GM10266 (cell line): ENCODE measurements around the gene CALN1.
A peak's percentile ranks its signal among the peaks of the same experiment; 100 is the strongest.

Source experiments
- DNase-seq: peaks from one replicate; pipeline ENCODE4 v3.0.0; 2012; ENCODE audit errors: extremely low spot score
- CTCF ChIP-seq: IDR thresholded peaks from 2 replicates; pipeline ENCODE4 v1.5.1; 2012; ENCODE audit warnings: mild to moderate bottlenecking, low read depth; ENCODE audit not compliant: control insufficient read depth, insufficient read depth; ENCODE audit errors: missing control alignments

The CALN1 gene

GRCh38 chr7:71768450-71768849, 643.7 kb downstream of the CALN1 start:
- DNase-seq, result no peak
- TF ChIP-seq CTCF, result no peak

GRCh38 chr7:71766016-71766415, 646.1 kb downstream of the CALN1 start:
- DNase-seq, result no peak
- no peak for TF ChIP-seq CTCF

- no peak for DNase-seq
- no peak for TF ChIP-seq CTCF
Measured at GRCh38 chr7:71761336-71761735, 650.8 kb downstream of the CALN1 start.

- no peak for DNase-seq
- no peak for TF ChIP-seq CTCF
Measured at GRCh38 chr7:71754828-71755227, 657.3 kb downstream of the CALN1 start.

GRCh38 chr7:71753956-71754664, 658.0 kb downstream of the CALN1 start:
- no peak for TF ChIP-seq CTCF

GRCh38 chr7:71753236-71753635, 658.9 kb downstream of the CALN1 start:
- DNase-seq, result no peak
- no peak for TF ChIP-seq CTCF

More at GRCh38 chr7:71753956-71754664, 658.0 kb downstream of the CALN1 start:
- DNase-seq, result no peak

- TF ChIP-seq CTCF, result peak; percentile 59
- peak; percentile 61 for DNase-seq
Measured at GRCh38 chr7:71752171-71752935, 659.8 kb downstream of the CALN1 start.
